Natural killer cell (primary cell): ENCODE results near the gene ARHGEF4. TPM values are rescaled to one million over a fixed set of nuclear protein-coding genes. Genes with fewer than 3 reads are reported as not detected.

ENCODE experiments used
- ATAC-seq, 3 donors: fragments of 150-1000 bp in 2 of 3; fragments of 200-7000 bp in 1 of 3; cut with Tn5 transposase; 1 replicate in 1 of 3; 2 replicates in 2 of 3; pipeline ENCODE4 v1.10.0; 2021; ENCODE audit warnings: mild to moderate bottlenecking in 2 of 3, moderate library complexity in 2 of 3
- DNase-seq, 2 donors: peaks; one replicate each; pipeline versions ENCODE4 v3.0.0 to v3.0.0-alpha.2; 2013 to 2021; ENCODE audit warnings: mixed read lengths in 1 of 2
- H3K27ac ChIP-seq: one replicate; pipeline ENCODE4 v1.5.1; 2013; ENCODE audit warnings: mild to moderate bottlenecking, low read length
- H3K27me3 ChIP-seq: one replicate; pipeline ENCODE4 v1.6.1; 2013; ENCODE audit warnings: low read length; ENCODE audit not compliant: control insufficient read depth, insufficient read depth
- H3K36me3 ChIP-seq: one replicate; pipeline ENCODE4 v1.6.1; 2013; ENCODE audit warnings: low read length; ENCODE audit not compliant: control insufficient read depth, insufficient read depth
- H3K4me1 ChIP-seq: one replicate; pipeline ENCODE4 v1.6.1; 2013; ENCODE audit warnings: low read length; ENCODE audit not compliant: control insufficient read depth, insufficient read depth
- H3K4me3 ChIP-seq: one replicate; pipeline ENCODE4 v1.5.1; 2013; ENCODE audit warnings: low read length
- H3K9me3 ChIP-seq: one replicate; pipeline ENCODE4 v1.6.1; 2013; ENCODE audit warnings: low read length; ENCODE audit not compliant: control insufficient read depth, insufficient read depth
- H3K27ac Mint-ChIP-seq, 2 donors: one replicate each; pipeline ENCODE4 v1.8.0; 2022; ENCODE audit warnings: mild to moderate bottlenecking in 2 of 2, mixed read lengths in 2 of 2, moderate library complexity in 1 of 2
- H3K27me3 Mint-ChIP-seq, 2 donors: one replicate each; pipeline ENCODE4 v1.8.0; 2022; ENCODE audit warnings: low read depth in 2 of 2, mixed read lengths in 2 of 2
- H3K36me3 Mint-ChIP-seq: one replicate; pipeline ENCODE4 v1.8.0; 2022; ENCODE audit warnings: mixed read lengths
- H3K4me1 Mint-ChIP-seq, 2 donors: one replicate each; pipeline ENCODE4 v1.8.0; 2022; ENCODE audit warnings: mixed read lengths in 2 of 2
- H3K4me3 Mint-ChIP-seq: one replicate; pipeline ENCODE4 v1.8.0; 2022; ENCODE audit warnings: mild to moderate bottlenecking, moderate library complexity, mixed read lengths
- H3K9me3 Mint-ChIP-seq, 2 donors: one replicate each; pipeline ENCODE4 v1.8.0; 2022; ENCODE audit warnings: mixed read lengths in 2 of 2
- CTCF ChIP-seq: fragments of 200-600 bp; IDR thresholded peaks from one replicate; pipeline ENCODE4 v1.8.0; 2022; ENCODE audit warnings: antibody characterized with exemption
- WGBS: methylation state at CpG from one replicate; pipeline ENCODE4 v1.1.7; 2013; ENCODE audit warnings: missing lambda C conversion rate; ENCODE audit not compliant: insufficient coverage; 5-methylcytosine and 5-hydroxymethylcytosine counted together
- intact Hi-C: fragments of 100-400 bp; cut with micrococcal nuclease; formaldehyde crosslinking; loops from one replicate; pipeline ENCODE4 v1.14.2; 2022
- total RNA-seq, 4 donors: library from RNA; stranded (reverse); fragments of 120-200 nt in 1 of 4; gene quantifications; one replicate each; pipeline versions ENCODE4 v1.2.3 to v1.2.4, GENCODE V29; 2013 to 2022

Gene ARHGEF4
- total RNA-seq, 3 donors from 2014 or later (not counting 1 experiment from before 2014, with no cell fraction given): 0.11 TPM; not detected in 2

DNA sequence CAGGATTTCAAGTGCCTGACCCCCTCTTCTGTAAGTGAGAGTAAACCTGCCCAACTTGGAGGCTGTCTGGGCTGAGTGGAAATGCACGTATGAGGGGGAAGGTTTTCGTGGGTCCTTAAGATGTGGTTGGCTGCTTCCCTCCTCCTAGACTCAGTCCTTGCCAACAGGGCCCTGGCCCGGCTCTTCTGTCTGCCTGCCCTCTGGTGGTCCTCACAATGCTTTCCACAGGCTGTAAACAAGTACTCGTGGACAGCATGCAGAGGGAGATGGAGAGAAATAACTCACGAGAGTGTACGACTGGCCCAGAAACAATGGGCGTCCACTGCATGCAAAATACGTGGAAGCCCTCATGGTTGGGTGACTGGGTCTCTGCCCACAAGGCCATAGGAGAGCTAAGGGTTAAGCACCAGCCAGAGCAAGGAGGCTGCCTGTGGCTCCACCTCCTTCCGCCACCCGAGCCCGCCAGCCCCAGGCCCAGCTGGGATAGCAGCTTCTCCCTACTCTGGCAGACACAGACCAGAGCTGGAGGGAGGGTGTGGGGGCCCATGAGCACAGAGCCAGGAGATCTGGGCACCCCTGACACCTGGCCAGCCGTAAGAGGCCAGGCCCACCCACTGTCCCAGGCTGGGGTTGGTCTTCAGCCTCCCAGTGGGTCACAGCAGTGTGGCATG is 17.0 kb upstream of the ARHGEF4 start:
- Histone ChIP-seq H3K4me3 (no peak overlapping the region), H3K36me3 (no peaks in the 10 kb centered on the region), H3K27ac (no peak overlapping the region), H3K4me1 (peaks cover 13% of the 10 kb centered on the region), H3K9me3 (no peaks in the 10 kb centered on the region), H3K27me3 (no peaks in the 10 kb centered on the region)
- TF ChIP-seq CTCF: no peak
- WGBS: 64% methylated on average over 11 of the region's 12 CpGs
- peaks cover 7 to 12% of the 10 kb centered on the region in 2 donors for H3K4me1 Mint-ChIP-seq
- no peak overlapping the region for H3K27ac Mint-ChIP-seq
- H3K27me3 Mint-ChIP-seq: peaks cover 3 to 8% of the 10 kb centered on the region in 2 donors
- intact Hi-C loops: no loop called here
- no peak overlapping the region for H3K4me3 Mint-ChIP-seq
- H3K9me3 Mint-ChIP-seq: no peaks in the 10 kb centered on the region
- no peak for DNase-seq
- no peaks in the 10 kb centered on the region for H3K36me3 Mint-ChIP-seq
- ATAC-seq: no peak

DNA sequence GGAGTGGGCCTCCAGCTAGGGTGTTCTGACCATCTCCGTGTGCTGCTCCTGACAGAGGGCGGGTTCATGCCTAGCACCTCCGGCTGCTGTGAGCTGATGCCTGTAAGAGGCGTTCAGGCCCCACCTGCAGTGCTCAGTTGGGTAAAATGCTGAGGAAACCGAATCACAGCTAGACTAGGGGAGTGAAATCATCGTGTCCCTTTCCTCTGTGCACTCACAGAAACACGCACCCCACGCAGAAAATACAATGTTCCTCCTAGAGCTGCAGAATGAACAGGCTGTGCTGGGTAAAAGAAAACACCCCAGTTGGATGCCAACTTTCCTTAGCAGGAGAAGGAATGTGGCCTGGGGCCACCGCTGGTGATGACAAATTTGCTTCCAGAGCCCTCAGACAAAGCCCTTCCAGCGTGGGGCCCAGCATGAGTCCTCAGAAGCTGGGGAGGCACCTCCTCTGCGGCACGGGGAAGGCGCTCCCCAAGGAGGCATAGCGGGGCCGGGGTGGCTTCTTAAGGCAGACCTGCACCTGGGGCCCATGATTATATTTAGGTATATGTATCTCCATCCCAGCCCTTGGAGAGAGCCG is 16.3 kb upstream of the ARHGEF4 start:
- 79% methylated on average over 16 of the region's 16 CpGs for WGBS
- H3K4me3 Mint-ChIP-seq: no peak overlapping the region
- no peak overlapping the region for H3K27ac ChIP-seq
- H3K4me3 ChIP-seq: no peak overlapping the region
- H3K27ac Mint-ChIP-seq: no peak overlapping the region
- no peak for ATAC-seq
- no peak for TF ChIP-seq CTCF
- no peaks in the 10 kb centered on the region for H3K36me3 Mint-ChIP-seq
- H3K9me3 ChIP-seq: no peaks in the 10 kb centered on the region
- no peaks in the 10 kb centered on the region for H3K9me3 Mint-ChIP-seq
- H3K4me1 Mint-ChIP-seq: peaks cover 7 to 13% of the 10 kb centered on the region in 2 donors
- no peaks in the 10 kb centered on the region for H3K27me3 ChIP-seq
- no peaks in the 10 kb centered on the region for H3K36me3 ChIP-seq
- H3K27me3 Mint-ChIP-seq: peaks cover 3 to 8% of the 10 kb centered on the region in 2 donors
- peaks cover 17% of the 10 kb centered on the region for H3K4me1 ChIP-seq
- intact Hi-C loops: no loop called here
- DNase-seq: no peak

- Histone ChIP-seq H3K27ac (no peak overlapping the region), H3K9me3 (no peaks in the 10 kb centered on the region), H3K27me3 (no peaks in the 10 kb centered on the region), H3K36me3 (no peaks in the 10 kb centered on the region), H3K4me1 (peaks cover 17% of the 10 kb centered on the region), H3K4me3 (no peak overlapping the region)
- H3K27ac Mint-ChIP-seq: peak overlapping the region in 1 of 2 donors; percentile 56
- no peaks in the 10 kb centered on the region for H3K36me3 Mint-ChIP-seq
- intact Hi-C loops: no loop called here
- 94% methylated on average over 5 of the region's 8 CpGs for WGBS
- H3K27me3 Mint-ChIP-seq: peaks cover 3 to 8% of the 10 kb centered on the region in 2 donors
- no peak overlapping the region for H3K4me3 Mint-ChIP-seq
- H3K9me3 Mint-ChIP-seq: no peaks in the 10 kb centered on the region
- DNase-seq (no peak), ATAC-seq (no peak)
- no peak for TF ChIP-seq CTCF
- H3K4me1 Mint-ChIP-seq: peaks cover 7 to 13% of the 10 kb centered on the region in 2 donors
Measured at GRCh38 chr2:130821867-130822266, 14.8 kb upstream of the ARHGEF4 start.
